NCI-H524 (cell line): ENCODE measurements around the gene CACNA1E.
A peak's percentile ranks its signal among the peaks of the same experiment; 100 is the strongest.

Source experiments
- DNase-seq, 2 experiments: peaks; one replicate each; lab custom pipeline; 2025; lab: John Stamatoyannopoulos, UW

The CACNA1E gene

DNA sequence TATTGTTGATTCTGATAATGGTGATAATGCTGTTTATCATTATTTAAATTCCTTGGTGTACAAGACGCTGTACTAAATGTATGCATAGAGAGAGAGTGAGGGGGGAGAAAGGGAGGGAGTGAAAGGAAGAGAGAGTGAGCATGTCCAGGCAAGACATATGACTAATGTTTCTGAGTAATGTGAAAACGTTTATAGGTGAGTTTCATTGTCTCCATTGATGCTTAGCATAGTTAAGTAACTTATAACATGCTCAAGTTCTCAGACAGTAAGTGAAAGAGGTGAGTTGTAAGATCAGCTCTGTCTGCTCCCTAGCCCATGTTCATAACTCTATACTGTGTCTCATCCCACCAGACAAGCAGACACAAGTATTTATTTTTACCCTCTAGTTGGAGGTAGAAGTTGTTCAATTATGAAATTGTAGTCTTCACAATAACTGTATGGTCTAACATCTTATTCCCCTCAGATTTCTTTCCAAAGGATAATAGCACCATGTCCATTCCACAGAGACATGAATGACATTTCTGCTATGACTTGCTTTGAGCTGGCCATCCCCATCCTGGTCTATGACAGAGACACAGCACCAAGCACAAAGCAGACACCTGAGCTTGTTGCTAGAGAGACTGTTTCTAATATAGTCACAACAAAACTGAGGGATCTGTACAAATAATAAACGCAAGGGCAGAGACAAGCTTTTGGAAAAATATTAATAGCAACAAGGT is 285.1 kb downstream of the CACNA1E start:
- DNase-seq: no peak

DNA sequence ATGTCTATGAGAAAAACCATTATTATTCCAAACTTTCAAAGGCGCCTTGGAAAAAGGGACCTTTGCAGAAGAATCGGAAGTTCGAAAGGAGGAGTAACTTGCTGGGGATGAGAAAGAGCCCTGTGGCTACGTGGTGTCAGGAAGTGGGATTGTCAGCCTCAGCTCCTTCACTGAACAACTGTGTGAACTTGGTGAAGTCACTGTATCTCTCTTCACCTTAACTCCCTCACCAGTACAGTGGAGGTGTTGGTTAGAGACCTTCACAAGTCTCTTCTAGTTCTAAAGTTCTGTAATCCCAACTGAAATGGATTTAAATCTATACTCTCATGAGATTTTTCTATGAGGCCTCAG is 285.6 kb downstream of the CACNA1E start:
- no peak for DNase-seq

DNA sequence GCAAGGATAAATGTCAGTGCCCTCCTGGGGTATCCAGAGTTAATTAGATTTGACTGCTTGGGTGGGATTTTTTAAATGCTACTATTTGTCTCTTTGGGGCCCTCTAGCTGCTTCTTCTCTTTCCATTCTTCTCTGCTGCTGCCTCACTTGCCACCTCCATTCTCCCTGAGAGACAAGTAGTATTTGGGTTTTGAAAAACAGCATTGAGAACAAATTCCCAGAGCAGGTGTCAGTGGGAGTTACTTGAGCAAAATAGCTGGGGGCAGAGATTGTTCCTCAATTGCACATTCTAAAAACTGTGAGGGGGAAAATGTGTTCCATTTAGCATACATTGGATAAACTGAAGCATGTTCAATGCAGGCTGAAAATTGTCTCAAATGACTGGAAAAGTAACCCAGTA is 286.5 kb downstream of the CACNA1E start:
- DNase-seq: no peak

DNA sequence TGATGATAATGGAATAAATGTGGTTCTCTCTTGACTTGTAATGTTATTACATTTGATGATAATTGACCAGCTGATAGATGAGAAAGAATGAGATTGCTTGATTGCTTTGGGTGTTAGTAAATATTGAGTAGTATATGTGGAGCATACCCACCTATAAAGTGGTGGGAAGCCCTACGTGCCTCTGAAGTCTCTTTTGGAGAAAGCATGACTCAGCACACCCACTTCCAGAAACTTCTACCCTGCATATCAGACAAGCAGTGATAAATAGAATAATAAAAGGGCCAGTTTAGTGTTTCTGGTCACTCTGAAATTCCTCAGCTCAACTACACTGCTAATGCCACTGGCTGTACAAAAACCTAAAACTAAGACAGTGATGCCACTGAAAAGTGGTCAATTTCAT is 289.4 kb downstream of the CACNA1E start:
- no peak for DNase-seq

DNA sequence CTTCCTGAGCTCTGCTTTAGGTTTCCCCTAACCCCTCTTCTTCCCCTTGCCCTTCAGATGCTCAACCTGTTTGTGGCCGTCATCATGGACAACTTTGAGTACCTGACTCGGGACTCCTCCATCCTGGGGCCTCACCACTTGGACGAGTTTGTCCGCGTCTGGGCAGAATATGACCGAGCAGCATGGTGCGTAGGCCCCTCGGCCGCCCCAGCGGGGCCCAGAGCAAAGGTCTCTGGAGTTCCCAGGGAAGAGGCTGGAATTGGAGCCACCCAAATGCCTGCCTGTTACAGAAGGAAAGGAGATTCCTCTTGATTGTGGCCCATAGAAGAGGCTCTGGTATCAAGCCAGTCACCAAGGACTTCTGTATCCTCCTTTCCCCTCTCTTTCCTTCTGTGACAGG is 292.7 kb downstream of the CACNA1E start:
- DNase-seq: no peak

DNA sequence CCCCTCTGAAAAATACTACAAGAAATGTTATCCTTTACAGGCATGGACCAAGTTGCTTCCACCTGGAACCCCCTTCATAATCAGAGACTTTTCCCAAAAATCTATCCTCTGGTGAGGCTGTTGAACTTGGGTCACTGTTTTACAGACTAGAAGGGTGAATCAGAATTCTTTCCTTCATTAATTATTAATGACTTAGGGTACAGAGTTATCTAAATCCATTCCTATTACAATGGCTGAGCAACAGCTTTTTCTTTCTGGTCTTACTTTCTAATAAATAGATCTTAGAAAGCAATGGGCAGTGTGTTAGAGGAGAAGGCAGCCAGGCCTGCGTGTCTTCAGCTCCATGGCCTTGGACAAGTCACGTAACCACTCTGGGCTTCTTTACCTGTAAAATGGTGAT is 294.0 kb downstream of the CACNA1E start:
- no peak for DNase-seq

DNA sequence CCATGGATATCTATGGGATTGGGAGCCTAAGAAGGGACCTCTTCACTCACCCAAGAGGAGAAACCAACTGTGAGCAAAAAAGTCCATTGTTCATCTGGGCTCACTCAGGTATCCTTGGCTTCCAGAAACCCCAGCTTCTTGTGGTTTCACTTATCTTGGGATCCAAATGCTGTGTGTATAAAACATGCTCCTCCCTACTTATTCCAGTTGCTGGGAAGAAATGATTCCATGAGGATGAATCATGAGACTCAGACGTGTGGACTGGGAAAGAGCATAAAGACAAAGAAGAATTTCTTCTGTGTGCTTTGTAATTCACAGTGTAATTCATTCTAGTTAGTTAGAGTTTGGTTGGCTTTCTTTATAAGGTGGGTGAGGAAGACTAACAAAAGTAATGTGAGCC is 294.5 kb downstream of the CACNA1E start:
- no peak for DNase-seq

DNA sequence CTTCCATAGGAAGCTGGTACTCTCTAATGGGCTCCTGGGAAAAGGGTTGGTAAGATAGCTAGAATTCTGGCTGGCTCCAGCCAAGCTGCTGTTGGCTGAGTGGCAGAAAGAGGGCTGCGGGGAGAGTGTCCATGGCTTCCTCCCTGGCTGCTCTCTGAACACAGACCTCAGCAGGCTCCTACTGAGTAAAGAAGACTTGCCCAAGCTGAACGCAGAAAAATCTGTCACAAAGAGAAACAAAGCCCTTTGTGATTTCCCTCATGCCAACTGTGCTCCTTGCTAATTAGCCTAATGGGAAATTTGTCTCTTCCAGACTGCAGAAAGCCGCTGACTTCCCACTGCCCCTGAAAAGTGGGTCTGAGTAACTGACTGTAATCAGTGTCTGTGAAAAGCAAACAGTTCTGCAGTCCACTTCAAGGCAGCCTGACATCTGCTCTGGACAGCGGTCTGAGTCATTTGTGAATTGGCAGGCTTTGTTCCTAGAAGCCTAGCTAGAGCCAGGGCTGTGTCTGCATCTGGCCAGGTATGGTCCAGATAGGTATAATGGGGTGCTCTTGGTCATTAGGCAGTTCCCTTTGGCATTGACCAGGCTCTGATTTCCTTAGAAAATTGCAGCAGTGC is 295.4 kb downstream of the CACNA1E start:
- peak in 1 of 2 experiments; percentile 58 for DNase-seq

DNA sequence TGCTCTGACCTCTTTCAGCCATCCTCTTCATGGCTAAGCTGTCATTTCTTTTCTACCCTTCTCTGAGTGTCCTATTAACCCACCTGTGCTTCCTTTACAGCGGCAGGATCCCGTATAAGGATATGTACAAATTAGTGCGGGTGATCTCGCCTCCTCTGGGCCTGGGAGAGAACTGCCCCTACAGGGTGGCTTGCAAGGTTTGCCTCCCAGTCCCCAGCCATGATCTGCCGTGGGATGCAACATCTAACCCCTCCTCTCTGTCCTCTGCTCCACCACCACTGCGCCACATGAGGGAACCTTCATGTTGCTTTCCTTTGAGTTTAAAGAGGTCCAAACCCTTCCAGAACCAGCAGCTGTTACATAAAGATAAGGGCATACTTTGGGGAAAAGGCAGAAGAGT is 296.0 kb downstream of the CACNA1E start:
- peak in 1 of 2 experiments; percentile 2 for DNase-seq

DNA sequence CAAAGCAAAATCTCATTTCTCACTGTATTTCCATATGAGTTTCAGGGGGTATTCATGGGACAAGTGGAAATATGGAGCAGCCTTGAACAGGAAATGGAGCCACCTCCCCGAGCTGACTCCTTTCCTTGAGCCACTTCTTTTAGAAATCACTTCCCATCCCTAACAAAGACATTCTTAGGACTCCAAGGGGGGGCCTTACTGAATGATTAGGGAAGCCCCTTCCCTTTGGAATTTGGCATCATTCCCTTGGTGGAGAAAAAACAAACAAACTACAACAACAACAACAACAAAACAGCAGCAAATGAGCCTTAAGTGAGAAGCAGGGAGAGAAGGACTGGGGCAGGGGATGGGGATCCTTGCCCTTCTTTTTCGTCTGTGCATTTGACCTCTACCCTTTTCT is 299.9 kb downstream of the CACNA1E start:
- DNase-seq: no peak

DNA sequence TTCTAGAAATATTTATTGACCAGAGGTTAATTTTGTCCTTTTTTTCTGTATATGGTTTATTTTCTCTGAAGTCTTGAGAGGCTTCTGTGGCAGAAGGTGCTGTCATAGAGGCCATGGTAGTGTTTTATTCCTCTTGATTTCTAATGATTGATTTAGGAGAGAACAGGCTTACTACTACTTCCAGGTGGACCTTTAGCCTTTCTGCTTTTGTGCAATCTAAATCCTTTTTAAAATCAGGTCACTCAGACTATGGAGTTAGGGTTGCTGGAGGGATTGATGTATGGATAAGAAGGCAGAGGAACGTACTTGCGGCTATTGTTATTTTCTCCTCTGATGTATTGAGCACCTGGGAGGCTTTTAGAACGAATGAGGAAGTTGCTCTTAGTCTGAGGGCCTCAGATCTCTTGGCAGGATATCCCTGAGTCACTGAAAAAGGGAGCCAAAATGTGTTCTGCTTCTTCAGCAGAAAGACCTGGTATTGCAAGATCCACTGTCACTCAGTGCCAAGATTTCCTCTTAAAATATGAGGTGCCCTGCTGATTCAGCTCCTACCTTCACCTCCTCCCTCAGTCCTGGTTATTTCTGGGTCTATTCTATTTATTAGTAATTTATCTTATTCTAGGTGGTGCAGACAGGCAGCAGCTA is 300.8 kb downstream of the CACNA1E start:
- DNase-seq: no peak

DNA sequence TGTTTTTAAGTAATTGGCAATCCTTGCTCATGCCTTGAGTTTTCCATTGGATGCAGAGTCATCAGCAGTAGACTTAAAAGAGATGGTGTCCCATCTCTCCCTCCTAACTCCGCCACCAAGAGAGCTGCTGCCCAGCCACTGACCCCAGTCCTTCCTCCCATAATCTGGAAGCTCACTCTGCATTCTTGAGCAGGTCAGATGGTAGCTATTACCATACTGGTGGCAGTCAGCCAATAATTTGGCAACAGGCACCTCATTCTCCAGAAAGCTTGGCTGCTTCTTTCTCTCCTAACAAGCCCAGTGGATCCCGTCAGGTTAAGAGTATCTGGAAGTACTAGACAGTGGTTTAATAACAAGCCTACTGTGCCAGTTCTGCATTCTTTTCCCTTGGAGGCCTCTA is 306.1 kb downstream of the CACNA1E start:
- DNase-seq: no peak

DNA sequence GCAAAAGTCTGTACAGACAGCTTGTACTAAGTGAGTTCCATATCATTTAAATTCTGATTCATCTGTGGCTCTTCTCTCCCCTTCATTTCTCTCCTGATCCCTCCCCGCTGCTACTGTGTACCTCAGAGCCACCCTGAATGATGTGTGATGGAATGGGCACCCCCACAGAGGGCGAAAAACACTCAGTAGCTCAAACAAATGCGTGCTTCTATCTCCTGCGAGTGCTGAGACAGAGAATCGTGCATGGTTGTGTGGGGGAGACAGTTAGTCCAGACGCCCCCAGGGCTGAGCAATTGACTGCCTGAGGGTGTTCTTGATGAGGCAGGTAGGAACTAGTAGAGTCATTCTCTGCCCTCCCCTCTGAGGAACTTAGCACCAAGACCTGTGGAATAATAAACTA is 308.4 kb downstream of the CACNA1E start:
- DNase-seq: no peak

DNA sequence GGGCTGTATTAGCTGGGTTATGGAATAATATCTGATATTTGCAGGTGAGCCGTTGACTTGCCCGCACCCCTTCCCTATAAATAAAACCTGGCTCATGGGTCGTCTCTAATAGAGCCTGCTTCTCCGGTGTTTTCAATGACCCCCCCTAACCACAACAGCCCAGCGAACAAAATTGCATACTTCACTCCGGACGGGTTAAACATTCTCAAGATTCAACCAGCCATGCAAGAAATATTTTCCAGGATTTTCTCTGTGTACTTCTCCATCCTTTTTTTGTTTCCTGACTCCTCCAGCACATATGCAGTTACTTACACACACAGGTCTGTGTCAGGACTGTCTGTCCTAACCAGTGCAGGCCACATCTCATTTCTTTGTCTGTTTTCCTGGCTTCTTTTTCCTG is 310.5 kb downstream of the CACNA1E start:
- no peak for DNase-seq

DNA sequence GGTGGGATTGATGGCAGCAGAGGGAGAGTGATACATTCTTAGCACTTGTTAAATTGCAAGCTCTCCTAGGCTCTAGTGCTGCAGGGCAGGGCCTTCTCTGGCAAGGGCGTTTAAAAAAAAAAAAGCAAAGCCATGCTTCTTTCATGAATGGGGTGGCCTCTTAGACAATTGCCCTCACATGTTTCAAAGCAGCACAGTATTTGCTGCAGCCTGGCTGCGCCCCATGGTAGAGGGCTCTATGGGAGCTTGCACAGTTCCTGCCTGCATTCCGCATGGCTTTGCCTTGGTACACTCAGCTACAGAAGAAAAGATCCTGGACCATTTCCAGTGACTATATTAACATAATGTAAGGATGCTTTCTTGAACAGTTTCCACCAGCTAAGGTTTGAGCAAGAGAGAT is 311.0 kb downstream of the CACNA1E start:
- no peak for DNase-seq

DNA sequence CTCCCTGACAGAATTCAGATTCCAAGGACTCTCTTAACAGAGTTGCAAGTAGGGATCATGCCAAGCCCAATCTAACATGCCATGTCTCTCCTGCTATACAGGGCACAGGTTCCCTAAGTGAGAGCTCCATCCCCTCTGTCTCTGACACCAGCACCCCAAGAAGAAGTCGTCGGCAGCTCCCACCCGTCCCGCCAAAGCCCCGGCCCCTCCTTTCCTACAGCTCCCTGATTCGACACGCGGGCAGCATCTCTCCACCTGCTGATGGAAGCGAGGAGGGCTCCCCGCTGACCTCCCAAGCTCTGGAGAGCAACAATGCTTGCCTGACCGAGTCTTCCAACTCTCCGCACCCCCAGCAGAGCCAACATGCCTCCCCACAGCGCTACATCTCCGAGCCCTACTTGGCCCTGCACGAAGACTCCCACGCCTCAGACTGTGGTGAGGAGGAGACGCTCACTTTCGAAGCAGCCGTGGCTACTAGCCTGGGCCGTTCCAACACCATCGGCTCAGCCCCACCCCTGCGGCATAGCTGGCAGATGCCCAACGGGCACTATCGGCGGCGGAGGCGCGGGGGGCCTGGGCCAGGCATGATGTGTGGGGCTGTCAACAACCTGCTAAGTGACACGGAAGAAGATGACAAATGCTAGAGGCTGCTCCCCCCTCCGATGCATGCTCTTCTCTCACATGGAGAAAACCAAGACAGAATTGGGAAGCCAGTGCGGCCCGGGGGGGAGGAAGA is 315.0 kb downstream of the CACNA1E start:
- no peak for DNase-seq

DNA sequence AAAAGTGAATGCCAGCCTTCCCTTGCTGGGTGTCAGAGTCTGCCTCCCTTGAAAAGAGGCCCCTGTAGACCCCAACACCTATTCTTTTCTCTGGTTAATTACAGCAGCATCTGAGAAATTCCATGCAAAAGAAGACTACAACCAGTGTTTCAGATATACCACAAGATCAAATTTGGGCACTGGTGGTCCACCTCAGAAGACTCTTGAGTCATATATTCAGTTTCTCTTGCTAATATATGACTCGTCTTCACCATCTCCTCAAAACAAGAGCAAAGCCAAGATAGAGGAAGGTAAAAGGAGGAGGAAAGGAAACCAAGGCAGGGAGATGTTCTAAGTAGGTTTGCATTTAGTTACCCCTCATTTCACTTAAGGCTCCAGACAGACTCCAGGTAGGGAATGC is 318.3 kb downstream of the CACNA1E start:
- DNase-seq: no peak

DNA sequence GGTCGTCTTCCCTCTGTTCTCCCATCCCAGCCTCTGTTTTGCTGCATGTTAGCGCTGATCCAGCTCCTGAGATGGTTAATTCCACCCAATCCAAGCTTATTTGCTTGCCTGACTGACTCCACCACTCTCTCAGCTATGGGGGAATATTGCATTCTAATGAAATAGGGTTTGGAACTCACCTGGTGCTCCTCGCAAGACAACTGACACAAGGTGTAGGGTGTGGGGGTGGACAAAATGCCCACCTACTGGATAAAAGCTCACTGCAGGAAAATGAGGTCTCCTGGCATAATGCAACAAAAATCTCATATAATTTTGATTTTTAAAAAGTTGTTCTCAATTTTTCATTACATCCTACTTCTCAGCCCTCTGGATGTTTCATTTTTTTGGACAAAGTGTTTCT is 319.1 kb downstream of the CACNA1E start:
- no peak for DNase-seq

DNA sequence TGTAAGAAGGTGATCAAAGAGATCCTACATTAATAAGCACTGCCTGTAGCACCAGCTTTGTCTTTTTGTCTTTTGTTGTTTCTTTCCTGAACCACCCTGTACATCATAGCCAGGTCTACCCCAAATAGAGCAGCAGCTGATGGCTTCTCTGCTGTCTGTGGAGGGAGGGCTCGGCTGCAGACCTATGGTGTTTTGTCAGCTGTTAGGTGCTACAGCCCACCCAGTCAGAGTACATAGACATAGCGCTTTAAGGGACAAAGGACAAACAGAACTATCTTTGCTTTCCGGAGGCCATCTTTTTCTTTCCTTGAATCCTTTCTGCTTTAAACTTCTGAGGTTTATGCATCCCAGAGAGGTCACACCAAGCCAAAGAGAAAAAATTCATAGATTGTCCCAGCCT is 320.1 kb downstream of the CACNA1E start:
- DNase-seq: no peak

DNA sequence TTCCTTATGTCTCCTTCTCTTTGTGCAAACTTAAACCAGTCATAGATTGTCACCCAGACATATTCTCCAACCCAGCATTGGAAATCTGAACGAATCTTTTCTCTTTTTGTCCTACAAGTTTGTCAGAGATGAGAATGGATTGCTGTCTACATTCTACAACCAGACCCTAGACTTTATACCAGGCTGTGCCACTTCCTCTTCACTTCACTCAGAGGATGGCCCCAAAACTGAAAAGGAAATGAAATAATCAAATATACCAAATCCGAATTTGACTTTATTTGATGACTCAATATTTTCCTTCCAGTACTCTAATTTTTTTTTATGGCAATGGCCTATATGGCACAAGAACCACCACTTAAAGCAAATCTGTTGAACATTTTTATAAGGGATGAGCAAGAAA is 321.7 kb downstream of the CACNA1E start:
- no peak for DNase-seq

DNA sequence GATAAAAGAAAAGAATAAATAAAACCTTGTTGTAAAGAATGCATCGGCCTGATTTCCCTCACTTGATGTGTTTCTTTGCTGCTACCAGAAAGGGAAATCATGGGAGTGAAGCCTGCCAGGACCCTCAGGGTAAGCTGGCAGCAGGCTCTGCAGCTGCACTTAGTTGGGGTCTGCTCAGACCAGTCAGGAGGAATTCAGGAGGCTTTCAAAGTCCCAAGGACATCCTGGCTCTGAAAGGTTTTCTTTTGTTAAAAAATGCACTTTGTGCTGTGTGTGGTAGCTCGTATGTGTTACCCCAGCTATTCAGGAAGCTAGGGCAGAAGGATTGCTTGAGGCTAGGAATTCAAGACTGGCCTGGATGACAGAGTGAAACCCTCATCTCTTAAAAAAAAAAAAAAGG is 323.4 kb downstream of the CACNA1E start:
- no peak for DNase-seq

DNA sequence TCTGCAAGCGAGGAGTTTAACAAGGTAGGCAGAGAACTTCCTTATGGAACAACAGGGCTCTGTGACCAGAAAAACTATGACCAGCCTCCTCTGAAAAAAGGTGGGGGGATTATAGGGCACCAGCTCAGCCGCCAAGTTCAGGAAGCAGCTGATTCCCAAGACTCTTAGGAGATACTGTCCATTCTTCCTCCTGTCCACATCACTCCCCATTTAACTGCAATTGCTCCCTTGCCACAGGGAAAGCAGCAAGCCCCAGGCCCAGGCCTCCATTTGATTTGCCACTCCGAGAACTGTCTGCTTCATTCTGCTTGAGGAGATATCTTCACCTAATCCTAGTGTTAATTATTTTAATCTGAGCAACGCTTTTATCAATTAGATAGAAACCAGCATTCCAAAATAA is 323.9 kb downstream of the CACNA1E start:
- DNase-seq: no peak

DNA sequence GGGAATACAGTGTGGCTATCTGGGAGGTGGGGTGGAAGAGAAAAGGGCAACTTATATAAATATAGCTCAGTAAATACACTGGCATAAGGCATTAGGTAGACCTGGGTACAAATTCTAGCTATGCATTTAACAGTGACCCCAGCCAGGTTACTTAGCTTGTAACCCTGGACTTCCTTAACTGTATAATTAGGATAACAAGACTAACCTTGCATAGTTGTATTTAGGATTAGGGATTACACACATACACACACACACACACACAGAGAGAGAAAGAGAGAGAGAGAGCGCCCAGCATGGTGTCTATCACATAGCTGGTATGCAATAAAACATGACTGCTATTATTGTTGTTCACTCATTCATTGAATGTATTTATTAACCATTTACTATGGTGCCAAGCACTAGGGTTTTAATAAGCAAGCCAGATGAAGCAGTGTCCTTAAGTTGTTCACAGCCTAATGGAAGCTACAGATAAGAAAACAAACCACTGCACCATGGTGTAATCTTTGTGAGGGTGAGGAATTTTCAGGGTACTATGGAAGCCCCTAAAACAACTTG is 326.8 kb downstream of the CACNA1E start:
- no peak for DNase-seq
